ENCODE results near the gene GRPEL1.

DNA sequence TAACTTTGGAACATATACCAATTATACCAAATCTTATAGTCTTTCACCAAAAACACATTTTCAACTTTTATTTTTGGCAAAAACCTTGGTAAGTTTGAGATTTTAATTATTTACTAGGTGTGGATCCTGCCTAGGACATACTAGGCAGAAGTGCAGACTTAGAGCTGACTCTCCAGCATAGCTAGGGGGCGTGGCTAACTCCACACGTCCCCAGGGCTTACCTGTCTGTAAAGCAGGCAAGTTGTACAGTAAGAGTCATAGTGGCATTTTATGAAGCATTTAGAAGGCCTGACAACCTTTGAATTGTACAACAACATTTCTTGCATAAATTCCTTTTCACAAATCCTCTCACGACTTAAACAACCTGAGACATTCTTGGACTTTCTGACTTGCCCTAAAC lies 19.2 kb upstream of the GRPEL1 start:
- TF ChIP-seq, protein P1, sequence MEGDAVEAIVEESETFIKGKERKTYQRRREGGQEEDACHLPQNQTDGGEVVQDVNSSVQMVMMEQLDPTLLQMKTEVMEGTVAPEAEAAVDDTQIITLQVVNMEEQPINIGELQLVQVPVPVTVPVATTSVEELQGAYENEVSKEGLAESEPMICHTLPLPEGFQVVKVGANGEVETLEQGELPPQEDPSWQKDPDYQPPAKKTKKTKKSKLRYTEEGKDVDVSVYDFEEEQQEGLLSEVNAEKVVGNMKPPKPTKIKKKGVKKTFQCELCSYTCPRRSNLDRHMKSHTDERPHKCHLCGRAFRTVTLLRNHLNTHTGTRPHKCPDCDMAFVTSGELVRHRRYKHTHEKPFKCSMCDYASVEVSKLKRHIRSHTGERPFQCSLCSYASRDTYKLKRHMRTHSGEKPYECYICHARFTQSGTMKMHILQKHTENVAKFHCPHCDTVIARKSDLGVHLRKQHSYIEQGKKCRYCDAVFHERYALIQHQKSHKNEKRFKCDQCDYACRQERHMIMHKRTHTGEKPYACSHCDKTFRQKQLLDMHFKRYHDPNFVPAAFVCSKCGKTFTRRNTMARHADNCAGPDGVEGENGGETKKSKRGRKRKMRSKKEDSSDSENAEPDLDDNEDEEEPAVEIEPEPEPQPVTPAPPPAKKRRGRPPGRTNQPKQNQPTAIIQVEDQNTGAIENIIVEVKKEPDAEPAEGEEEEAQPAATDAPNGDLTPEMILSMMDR (IDR thresholded peaks at IDR 0.05), result no peak
- no peak for TF ChIP-seq POLR2A (IDR thresholded peaks at IDR 0.05)

Measured in vagina (tissue), 2 donors.